ENCODE data around the gene GPX7. TPM values are rescaled to one million over a fixed set of nuclear protein-coding genes. Genes with fewer than 3 reads are reported as not detected.

Gene GPX7
- total RNA-seq, 1 donor from 2014 or later = 138 TPM

DNA sequence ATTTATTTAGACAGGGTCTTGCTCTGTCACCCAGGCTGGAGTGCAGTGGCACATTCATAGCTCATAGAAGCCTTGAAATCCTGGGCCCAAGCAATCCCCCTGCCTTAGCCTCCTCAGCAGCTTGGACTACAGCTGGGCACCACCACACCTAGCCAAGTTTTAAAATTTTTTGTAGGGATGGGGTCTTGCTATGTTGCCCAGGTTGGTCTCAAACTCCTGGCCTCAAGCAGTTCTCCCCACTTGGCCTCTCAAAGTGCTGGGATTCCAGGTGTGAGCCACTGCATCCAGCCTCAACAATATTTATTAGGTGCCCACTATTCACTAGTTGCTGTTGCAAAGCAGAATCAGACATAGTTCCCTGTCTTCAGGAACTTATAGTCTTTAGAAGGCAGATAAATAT is 14.1 kb upstream of the GPX7 start:
- no peak for DNase-seq

DNA sequence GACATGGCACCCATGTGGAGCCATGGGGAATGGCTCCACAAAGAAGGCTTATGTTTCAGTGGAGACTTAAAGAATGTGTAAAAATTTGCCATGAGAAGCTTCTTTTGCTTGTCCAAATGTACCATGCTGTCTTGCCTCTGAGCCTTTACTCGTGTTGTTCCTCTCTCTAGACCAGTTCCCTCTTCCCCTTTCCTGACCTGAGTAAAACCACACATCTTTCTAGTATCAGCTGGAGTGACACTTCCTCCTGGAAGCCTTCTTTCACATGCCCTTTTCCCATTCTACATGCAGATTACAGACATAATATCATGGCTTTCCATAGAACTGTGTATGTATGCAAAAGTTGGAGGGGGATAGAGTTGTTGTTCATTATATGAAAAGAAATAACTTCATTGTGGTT is 13.6 kb upstream of the GPX7 start:
- no peak for DNase-seq

DNA sequence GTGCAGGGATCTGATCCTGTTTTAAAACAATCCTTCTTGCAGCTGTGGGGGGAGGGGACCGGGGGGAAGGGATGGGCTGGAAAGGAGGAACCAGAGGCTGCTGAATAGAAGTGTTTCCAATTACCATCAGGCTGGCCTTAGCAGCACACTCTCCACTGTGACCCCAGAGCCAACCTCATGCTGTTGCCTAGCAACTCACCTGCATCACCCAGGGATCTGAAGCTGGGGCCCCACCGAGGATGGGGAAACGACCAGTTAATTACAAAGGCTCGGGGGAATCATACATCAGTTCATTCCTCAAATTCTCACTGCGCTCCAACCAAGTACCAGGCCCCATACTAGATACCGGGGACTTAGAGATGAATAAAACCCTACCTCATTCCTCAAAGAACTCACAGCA is 11.9 kb upstream of the GPX7 start:
- DNase-seq = peak; percentile 64

DNA sequence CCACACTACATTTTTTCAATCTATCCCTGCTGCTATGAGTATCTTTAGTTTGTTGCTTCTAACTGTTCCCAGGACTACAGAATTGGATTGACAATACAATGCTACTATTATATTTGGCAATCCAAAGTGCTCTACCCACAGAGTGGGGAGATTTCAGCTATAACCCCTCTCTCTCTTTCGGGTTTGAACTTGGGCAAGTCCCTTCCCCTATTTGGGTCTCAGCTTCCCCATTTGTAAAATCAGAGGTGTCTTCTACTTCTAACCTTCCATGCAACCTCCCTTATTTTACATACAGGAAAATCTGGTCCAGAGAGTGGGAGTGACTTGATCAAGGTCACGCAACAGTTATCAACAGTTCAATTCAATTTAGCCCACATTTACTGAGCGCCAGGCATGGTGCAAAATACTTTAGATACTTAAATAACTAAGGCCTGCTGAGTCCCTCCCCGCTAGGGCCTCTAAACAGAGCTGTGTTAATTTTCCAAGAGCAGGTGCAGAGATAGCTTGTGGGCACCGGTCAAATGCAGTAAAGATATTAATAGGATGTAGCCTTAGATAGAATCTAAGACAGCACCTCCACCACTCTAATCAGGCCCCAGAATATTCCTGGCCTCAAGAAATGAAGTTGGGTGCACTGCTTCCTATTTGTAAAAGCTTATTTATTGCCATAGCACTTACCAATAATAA is 9.4 kb upstream of the GPX7 start:
- DNase-seq = peak; percentile 68

DNA sequence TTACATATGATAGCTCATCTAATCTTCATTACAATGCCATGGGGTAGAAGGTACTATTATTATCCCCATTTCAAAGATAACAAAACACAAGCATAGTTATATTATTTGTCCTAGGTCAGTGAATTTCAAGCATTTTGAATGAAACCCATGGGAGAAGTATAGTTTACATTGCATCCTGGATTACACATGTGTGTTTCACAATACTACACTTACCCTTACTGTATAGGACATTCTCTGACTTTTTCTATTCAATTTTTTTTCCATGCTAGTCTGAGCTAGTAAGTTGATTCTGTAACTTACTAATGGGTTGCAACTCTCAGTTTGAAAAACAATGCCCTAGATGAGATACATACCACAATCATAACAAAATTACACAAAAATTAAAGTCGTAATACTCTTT is 8.7 kb upstream of the GPX7 start:
- no peak for DNase-seq

DNA sequence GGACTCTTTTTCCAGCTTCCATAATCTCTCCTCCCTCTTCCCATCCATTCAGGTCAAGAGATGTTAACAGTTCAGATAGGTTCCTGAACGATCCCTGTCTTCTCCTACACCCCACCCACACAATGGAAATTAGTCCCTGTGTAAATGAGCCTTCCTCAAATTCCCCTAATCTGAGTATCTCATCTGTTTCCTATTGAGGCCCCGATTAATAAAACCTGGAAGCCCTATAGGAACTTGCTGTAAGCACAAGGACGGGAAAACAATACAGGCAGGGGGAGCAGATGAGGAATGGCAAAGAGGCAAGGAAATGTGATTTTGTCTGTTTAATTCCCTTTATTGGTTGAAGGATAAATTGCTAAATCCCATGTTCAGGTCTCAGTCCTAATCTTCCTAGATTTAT is 7.1 kb upstream of the GPX7 start:
- DNase-seq = no peak

DNA sequence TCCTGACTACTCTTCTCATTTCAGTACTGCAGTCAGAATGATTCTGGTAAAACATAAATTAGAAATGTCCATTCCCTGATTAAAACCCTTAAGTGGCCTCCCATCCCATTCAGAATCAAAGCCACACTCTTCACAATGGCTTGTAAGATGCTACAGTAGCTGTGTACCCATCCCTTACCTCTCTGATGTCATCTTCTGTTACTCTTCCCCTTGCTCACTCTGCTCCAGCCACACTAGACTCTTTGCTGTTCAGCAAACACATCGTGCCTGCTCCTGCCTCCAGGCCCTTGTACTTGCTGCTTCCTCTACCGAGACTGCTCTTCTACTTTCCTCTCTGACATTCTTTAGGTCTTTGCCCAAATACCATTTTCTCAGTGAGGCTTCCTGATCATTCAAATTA is 4.3 kb upstream of the GPX7 start:
- no peak for DNase-seq

DNA sequence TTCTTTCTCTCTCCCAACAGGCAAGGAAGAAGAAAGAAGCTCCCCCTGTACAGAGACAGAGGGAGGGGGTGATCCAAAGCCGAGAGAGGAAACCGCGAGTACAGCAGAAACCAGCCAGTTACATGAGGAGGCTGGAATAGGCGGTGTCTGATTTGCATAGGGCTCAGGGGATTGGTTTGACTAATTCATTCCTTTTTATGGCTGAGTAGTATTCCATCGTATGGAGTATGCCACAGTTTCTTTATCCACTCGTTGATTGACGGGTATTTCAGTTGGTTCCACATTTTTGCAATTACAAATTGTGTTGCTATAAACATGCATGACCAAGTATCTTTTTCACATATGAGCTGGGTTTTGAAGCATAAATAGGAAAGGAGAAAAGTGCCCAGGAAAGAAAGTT is 3.4 kb upstream of the GPX7 start:
- no peak for DNase-seq

DNA sequence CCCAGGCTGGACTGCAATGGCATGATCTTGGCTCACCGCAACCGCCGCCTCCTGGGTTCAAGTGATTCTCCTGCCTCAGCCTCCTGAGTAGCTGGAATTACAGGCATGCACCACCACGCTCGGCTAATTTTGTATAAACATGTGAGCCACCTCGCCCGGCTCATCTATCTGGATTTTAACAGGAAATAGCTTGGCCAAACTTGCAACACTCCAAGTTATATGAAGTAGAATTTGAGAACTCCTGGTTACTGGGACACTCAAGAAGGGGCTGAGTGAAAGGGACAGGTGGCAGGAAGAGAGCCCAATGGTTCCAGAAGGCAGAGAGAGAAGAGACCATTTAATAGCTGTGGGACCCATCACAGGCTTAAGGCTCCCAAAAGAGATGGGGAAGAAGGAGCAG is 2.9 kb upstream of the GPX7 start:
- DNase-seq = peak; percentile 86

DNA sequence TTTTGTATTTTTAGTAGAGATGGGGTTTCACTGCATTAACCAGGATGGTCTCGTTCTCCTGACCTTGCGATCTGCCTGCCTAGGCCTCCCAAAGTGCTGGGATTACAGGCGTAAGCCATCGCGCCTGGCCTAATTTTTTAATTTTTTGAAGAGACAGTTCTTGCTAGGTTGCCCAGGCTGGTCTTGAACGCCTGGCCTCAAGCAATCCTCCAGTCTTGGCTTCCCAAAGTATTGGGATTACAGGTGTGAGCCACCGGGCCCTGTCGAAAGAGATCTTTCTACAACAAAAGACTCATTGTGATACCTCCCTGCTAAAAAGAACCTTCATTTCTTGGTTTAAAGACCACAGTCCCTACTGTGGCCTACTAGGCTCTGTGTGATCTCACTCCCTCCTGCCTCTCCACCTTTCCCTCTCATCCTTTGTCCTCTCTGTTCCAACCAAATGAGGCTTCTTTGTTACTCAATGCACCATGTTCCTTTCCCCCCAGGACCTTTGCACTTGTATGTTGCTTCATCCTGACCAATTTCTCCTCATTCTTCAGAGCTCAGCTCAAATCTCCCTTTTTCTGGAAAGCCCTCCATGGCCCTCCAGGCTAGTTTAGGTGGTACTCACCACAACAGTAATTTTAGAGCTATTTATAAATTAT is 1.5 kb upstream of the GPX7 start:
- DNase-seq = no peak

DNA sequence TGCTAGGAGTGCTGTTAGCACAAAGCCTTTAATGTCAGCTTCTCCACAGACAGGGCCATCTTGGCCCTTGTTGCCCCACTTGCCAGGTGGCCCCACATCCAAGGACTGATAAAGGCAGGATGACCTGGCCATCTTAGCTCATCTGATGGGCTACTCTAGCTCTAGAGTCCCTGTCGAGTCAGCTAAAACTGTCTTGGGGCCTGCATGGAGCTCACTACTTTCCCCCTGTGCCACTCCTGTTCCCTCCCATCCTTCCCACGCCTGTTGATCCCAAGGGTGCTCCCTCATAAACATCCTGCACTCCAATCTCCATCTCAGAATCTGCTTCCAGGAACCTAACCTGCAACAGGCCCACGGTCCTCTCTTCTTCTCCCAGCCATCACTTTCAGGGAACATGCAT is 652 bp upstream of the GPX7 start:
- DNase-seq = peak; percentile 19

DNA sequence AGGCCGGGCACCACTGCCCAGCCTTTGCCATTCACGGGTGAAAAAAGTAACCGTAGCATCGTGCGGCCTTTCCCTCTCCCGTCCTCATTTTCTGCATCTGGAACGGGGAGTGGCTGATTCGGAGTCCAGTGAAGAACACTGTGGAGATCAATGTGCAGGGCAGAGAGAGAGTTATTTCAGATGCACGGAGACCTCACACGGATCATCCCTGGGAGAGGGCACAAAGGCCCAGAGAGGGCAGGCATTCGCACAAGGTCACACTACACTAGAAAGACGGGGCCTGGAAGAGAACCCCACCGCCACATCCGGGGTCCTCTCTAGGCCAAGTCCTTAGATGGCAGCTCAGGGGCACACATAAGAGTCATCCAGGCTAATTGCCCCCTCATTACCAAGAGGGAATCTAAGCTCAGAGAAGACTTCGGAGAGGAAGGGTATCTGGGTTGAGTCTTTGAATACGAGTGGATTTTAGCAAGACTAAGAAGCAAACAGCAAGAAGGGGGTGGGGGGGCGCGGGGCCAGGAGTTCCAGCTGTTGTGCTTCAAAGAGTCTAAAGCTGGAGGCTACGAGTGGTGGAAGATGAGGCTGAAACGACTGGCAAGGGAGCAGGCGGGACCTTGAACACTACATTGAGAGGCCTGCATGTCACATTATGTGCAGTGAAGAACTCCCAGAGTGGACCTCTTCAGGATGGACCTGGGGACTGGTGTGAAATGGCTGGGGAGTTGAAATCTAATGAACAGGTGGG is 857 bp downstream of the GPX7 start:
- DNase-seq = peak; percentile 62

DNA sequence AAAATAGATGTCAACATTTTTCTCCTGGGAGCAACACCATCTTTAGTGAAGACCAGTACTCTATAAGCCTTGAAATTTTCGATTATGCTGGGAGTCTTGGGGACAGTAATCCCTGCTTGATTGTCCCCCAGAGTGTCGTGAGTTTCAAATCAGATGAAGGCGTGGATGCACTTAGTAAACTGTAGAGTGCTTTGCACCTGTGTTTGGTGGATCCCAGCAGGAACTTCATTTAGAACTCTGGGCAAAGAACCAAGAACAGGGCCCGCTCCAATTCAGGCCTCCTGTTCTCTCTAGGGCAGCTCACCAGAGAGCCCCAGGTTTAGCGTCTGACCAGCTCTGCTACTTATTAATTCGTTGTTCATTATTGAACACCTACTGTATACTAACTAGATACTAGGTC is 1.5 kb downstream of the GPX7 start:
- DNase-seq = peak; percentile 28

DNA sequence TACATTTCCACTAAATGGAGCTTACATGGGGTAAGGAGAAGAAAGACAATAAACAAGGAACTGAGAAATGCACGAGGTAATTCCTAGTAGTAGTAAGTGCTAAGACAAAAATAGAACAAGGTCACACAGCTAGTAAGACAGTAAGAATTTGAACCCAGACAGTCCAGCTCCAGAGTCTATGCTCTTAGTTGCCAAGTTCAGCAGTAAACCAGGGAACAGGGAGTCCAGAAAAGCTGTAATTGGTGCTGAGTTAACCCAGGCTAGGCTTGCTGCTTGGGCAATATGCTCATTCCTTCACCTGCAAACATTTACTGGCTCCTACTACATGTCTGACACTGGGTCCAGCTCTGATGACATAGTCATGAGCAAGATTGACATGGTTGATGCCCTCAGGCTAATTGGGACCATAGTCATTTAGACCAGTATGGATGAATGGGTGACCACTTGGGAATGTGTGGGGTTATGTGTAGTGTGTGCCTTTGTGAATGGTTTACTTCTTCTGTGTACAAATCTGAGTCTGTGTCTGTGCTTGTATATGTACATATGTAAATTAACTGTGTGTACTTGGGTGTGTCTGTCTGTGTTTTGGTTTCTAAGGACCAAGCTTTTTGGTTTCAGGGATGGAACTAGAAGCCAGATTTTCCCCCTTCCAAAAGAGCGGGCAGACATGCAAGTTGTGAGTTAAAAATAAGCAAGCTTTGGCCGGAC is 2.0 kb downstream of the GPX7 start:
- DNase-seq = no peak

DNA sequence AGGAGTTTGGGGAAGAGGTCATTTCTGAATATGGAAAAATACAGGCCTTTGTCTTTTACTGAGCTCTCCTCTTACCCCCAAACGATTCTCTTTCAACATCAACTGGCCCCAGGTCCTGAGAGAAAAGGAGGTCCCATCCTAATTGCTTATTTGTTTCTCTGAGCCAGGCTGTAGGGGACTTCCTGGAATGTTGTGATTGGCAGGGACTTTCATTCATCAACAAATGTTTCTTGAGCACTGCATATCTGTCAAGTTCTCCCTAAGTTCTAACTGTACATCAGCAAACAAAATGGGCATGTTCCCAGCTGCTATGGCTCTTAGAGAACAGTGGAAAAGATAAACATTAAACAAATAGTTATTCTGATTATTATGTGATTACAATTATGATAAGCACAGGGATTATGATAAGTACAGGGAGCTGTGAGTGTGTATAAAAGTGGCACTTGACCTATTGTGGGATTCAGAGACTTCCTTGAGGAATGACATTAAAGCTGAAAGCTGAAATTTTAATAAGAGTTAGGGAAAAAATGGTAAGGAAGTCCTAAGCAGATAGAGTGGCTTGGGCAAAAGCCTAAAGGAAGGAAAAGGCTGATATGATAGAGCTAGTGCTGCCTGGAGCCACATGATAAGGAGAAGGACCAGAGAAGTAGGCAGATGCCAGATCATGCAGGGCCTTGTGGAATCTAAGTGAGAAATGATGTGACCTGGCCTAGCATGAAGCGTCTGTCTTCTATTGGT is 11.6 kb downstream of the GPX7 start:
- DNase-seq = no peak

DNA sequence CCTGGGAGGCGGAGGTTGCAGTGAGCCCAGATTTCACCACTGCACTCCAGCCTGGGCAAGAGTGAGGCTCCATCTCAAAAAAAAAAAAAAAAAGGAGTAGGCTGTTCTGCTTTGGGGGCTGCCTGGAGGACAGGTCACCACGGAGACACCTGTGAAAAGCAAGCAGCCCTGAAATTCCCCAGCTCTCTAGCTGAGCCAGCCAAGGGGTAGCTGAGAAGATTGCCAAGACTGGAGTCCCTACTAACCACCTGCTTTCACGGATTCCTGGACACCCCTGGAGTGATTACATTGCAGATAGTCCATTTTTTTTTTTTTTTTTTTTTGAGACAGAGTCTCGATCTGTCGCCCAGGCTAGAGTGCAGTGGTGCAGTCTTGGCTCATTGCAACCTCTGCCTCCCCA is 12.5 kb downstream of the GPX7 start:
- DNase-seq = no peak

DNA sequence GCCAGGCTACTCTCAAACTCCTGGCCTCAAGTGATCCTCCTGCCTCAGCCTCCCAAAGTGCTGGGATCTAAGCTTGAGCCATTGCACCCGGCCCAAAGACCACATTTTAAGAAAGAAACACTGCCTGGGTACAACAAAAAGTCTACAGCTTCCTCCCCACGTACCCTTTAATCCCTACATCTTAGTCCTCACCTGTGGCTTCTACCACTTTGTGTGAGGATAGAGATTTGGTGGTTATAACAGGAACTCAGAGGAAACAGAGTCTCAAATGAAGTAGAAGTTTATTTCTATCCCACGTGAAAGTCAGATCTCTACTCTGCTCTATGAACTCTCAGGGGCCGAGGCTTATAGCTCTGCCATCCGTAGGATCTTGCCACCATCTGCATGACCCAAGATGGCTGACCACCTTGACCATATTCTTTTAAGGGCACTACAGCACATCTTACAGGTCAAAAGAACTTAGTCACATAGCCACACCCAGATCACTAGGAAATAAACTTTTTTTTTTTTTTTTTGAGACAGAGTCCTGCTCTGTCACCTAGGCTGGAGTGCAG is 13.4 kb downstream of the GPX7 start:
- DNase-seq = no peak

DNA sequence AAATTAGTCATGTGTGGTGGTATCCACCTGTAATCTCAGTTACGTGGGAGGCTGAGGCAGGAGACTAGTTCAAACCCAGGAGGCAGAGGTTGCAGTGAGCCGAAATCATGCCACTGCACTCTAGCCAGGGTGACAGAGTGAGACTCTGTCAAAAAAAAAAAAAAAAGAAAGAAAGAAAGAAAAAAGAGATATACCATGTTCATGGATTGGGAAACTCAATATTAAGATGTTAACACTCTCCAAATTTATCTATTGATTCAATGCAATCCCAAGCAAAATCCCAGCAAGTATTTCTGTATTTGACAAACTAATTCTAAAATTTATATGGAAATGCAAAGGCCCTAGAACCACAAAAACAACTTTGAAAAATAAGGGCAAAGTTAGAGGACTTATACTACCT is 19.8 kb downstream of the GPX7 start:
- no peak for DNase-seq

DNA sequence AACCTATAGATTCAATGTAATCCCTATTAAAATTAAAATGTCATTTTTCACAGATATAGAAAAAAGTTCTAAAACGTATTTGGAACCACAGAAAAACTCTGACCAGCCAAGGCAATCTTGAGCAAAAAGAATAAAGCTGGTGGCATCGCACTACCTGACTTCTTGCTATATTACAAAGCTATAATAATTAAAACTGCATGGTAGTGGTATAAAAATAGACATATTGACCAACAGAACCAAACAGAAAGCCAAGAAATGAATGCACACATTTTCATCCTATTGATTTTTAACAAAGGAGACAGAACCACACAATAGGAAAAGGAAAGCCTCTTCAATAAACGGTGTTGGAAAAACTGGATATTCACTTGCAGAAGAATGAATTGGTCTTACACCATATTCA is 21.6 kb downstream of the GPX7 start:
- no peak for DNase-seq

DNA sequence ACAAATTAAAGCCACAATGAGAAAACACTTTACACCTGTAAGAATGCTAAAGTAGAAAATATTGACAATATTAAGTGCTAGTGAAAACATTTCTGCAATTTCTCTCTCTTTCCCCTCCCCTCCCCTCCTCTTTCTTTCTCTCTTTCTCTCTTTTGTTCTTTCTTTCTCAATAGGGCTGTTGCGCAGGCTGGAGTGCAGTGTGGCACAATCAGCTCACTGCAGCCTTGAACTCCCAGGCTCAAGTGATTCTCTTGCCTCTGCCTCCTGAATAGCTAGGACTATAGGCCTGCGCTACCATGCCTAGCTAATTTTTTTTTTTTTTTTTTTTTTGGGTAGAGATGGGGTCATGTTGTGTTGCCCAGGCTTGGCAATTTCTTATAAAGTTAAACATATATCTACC is 24.9 kb downstream of the GPX7 start:
- DNase-seq = no peak

DNA sequence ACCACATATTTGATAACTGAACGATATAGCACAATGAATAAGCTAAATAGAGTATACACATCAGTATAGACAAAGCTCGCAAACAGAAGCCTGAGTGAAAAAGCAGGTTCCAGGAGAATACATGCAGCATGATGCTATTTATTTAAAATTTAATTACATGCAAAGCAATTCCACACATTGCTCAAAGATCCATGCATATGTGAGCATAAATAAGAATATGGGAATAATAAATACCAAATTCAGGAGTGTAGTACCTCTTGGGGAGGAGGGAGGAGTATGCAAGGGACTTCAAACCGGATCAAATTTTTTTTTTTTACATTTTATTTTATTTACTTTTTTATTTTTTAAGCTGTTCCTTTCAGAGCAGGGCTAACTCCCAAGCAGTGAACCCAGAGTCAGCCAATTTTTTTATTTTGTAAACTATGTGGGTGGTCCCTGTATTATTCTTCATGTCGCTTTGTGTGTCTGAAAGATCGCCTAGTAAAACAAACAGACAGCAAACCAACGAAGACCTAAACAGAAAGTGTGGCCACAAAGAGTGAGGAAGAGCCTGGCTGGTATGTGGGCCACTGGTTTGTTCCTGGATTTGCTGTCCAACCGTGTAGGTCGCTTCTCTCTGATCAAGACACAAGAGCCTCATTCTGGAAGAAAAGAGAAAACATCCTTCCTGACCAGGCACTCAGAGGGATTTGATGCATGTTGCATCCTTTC is 26.6 kb downstream of the GPX7 start:
- DNase-seq = no peak

DNA sequence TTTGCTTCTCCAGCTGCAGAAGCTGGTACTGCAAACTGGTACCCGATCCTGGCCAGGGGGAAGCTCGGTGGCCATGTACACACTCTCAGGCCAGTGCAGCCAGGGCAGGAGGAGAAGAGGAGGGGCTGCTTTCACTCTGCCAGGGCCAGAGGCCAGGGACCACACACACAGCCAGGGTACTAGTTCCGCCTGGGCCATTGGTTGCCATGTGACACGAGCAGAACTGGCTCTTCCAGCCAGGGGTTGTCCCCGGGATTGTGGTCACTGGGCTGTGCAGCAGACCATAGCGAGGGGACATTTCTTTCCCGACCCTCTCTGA is 27.1 kb downstream of the GPX7 start:
- DNase-seq = no peak
